GM10847 (cell line): ENCODE data around the gene AURKA.

Experiments
- POLR2A ChIP-seq: IDR thresholded peaks from 2 replicates; pipeline ENCODE4 v1.6.1; 2011; ENCODE audit not compliant: insufficient read length; ENCODE audit errors: extremely low read depth

The AURKA gene

GRCh38 chr20:56380375-56380774 lies 11.6 kb downstream of the AURKA start:
- TF ChIP-seq POLR2A, result no peak

- no peak for TF ChIP-seq POLR2A
Measured at GRCh38 chr20:56378386-56378785, 13.6 kb downstream of the AURKA start.

DNA sequence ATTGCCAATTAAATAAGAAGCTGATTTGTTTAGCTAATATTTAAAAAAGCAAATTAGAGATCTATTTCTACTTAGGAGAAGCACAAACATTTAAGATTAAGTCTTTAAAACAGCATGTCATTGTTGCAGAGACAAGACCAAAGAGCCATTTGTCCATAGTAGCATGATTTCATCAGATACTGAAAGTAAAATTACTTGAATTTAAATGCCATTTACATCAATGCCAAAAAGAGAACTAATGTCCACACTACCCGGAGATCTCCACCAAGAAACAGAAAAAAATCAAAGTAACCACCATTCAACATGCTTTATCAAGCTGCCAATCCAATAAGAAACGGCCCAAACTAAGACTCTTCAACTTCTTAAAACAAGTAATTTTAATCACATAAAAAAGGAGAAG lies 15.7 kb downstream of the AURKA start:
- no peak for TF ChIP-seq POLR2A

GRCh38 chr20:56373942-56374341 lies 18.1 kb downstream of the AURKA start:
- no peak for TF ChIP-seq POLR2A

DNA sequence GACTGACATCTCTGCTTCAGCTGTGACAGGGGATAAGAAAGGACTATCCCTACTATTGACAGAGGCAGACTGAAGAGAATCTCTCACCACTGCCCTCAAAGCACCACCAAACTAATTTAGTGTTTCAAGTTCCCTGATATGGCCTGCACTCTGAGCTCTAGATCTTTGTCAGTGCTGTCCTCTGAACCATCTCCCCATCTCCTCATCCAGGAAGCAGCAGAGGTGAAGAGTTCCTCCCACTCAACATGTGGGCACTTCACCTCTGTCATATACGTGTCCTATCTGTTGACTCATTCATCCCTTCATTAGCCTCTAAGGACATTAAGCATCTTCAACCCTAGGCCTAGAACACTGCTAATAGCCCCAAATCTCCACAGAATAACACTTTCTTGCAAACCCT lies 19.2 kb downstream of the AURKA start:
- TF ChIP-seq POLR2A, result no peak

DNA sequence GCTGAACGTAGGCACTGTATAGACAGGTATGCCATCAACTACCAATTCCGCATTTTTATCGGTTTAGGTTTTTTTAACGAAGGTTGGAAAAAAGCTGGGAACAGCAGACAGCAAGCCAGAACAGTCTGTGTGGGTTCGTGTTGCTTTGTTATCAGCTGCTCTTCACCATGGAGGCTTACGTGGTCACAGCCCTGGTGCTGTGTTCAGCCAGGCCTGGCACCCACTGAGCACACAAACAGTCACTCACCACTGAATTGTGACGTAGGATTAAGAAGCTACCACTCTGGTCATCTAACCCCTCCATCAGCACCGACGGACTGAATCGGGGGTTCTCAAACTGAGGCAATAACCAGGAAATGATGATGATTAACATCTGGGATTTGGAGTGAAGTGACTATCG lies 20.0 kb downstream of the AURKA start:
- TF ChIP-seq POLR2A, result no peak

GRCh38 chr20:56369179-56369578 lies 22.8 kb downstream of the AURKA start:
- TF ChIP-seq POLR2A, result no peak

DNA sequence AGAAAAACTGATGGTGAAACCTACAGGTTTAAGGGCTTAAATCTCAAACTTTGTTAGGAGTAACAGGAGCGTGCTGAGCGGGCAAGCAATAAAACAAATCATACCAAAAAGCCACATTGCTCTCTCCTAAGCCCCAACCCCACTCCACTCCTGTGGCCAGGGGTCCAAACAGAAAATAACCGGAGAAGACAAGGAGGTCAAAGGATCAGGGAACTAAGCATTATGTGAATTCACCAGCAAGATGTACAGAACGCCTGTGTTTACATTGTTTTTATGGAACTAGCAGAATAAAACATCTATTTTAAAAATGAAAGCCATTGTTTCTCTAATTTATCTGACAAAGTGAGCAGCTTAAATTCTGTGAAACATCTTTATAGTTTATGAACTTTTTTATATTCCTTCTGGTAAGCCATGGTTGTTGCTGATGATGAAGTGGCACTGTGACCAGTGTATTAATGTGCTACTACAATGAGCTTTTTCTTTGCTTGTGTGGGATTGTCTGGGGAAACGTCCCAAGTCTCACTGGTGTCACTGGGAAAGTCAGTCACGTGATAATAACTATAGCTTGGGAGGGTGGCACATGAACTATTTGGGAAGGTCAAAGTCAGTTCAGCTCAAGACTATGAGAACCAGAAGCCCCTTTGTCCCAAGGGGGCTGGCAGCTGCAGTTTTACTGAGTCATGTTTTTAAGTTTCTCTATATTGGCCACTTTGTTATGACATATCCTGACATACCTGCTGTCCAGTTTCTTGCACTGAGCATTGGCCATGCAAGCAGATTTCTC lies 23.5 kb downstream of the AURKA start:
- TF ChIP-seq POLR2A, result no peak

DNA sequence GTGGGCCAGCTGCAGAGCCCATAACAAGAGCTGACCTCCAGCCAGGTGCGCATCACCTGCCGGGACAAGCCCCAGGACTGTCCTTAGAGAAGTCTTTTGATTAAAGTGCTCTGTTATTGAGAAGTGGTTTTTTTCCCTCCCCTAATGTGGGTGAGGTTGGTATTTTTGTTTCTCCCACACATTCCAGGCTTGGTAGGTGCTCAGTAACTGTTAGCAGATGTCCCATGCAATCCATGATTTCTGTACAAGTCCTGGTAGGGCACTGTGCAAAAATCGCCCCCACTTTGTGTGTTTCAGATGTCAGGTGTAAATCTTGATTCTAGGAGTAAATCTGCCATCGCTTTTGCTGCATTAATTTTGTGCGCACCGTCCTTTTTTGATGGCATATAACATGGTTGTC lies 28.5 kb downstream of the AURKA start:
- TF ChIP-seq POLR2A, result no peak

DNA sequence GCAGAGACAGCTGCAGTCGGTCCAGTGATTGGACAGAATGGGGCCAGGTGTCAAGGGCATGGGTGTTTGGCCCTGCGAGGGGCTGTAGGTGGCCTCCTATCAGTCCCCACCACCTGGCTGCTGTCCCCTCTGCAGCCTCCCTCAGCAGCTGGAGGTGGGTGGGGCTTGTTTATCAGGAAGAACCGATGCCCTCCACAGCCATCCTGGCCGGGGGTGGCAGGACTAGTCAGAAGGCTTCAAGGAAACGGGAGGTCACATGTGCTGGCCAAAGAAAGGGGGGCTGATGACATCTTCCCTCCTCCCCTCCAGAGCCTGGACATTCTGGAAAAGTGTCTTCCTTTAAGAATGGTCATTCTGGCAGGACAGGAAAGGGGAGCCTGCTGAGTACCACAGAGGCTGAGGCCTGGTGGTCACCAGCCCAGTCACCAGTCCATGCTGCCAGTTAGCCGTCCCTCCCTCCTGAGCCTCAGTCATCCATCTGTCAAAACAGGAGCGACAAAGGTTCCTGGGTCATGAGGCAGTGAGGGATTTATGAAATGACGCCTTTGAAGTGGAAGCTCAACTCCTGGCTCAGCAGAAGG lies 29.1 kb downstream of the AURKA start:
- no peak for TF ChIP-seq POLR2A

- no peak for TF ChIP-seq POLR2A
Measured at GRCh38 chr20:56361900-56362299, 30.1 kb downstream of the AURKA start.

- no peak for TF ChIP-seq POLR2A
Measured at GRCh38 chr20:56360908-56361205, 31.2 kb downstream of the AURKA start.

GRCh38 chr20:56360133-56360907 lies 31.7 kb downstream of the AURKA start:
- TF ChIP-seq POLR2A, result no peak

DNA sequence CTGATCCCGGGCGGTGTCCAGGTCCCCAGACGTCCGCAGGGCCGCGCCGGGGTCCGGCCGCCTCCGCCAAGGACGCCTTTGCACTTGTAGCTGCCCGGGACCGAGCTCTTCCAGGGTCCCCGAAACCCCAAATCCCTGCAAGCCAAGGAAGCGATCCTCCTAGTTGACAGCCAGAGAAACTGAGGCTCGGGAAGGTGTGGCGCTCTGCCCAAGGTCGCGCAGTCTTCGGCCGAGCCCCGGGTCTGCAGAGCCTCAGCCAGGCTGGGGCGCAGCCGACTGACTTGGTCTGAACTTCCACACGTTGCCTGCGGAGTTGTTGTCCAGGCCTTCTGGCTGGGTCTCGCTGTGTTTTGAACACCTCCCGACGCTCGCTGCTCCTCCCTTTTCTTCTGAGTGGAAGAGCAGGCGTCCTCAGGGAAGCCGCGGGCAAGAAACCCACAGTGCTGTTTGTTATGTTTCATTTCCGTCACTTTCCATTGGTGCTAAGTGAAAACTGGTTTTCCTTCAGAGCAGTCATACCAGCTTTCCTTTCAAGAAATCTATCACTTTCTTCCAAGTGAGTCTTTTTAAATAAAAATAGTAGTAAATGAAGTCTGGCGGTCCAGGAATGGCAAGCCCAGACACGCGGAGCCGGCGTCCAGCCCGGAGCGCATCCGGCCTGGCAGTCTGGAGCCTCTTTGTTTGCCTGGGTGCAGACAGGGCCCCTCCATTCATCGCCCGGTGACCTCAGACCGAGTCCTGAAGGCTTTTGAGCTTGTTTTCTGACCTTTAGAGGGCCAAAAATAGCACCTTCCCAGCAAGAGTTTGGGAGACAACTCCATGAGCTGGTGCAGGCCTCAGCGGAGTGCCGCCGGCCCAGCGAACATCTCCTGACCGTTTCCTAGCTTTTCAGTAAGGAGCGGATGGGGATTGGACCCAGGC lies 32.5 kb downstream of the AURKA start:
- no peak for TF ChIP-seq POLR2A

- no peak for TF ChIP-seq POLR2A
Measured at GRCh38 chr20:56358600-56359211, 33.3 kb downstream of the AURKA start, which contains the start of gene FAM210B. TSS of gene FAM210B (plus strand) at chr20:56358974. CDS start at chr20:56359006, 32 bp downstream.
